RWPE2 (cell line): Measurements from ENCODE around the gene FHOD3.

ENCODE experiments used
- ATAC-seq: fragments of 200-7000 bp; cut with Tn5 transposase; 3 replicates; pipeline ENCODE4 v1.9.1; 2021; ENCODE audit warnings: low read depth
- DNase-seq: peaks from one replicate; pipeline ENCODE4 v3.0.0-alpha.2; 2020; ENCODE audit warnings: low spot score
- H3K27ac ChIP-seq: fragments of 450-650 bp; 2 replicates; pipeline ENCODE4 v1.5.1; 2017; ENCODE audit warnings: mild to moderate bottlenecking; ENCODE audit not compliant: poor library complexity, severe bottlenecking
- H3K27me3 ChIP-seq: fragments of 250-450 bp; sonication (Bioruptor Pico); 2 replicates; pipeline ENCODE4 v1.5.1; 2021; ENCODE audit warnings: mild to moderate bottlenecking, moderate library complexity; ENCODE audit not compliant: insufficient read depth, poor library complexity, severe bottlenecking
- H3K36me3 ChIP-seq: fragments of 250-450 bp; sonication (Bioruptor Pico); 2 replicates; pipeline ENCODE4 v1.5.1; 2020; ENCODE audit warnings: low read depth, mild to moderate bottlenecking, moderate library complexity
- H3K4me1 ChIP-seq: fragments of 250-450 bp; sonication (Bioruptor Pico); 2 replicates; pipeline ENCODE4 v1.5.1; 2021; ENCODE audit warnings: mild to moderate bottlenecking, moderate library complexity; ENCODE audit not compliant: insufficient read depth, poor library complexity, severe bottlenecking
- H3K4me3 ChIP-seq: fragments of 250-450 bp; sonication (Bioruptor Pico); 2 replicates; pipeline ENCODE4 v1.5.1; 2021; ENCODE audit warnings: mild to moderate bottlenecking, moderate library complexity; ENCODE audit not compliant: severe bottlenecking
- H3K9me3 ChIP-seq: fragments of 250-450 bp; sonication (Bioruptor Pico); 2 replicates; pipeline ENCODE4 v1.5.1; 2021; ENCODE audit warnings: mild to moderate bottlenecking, moderate library complexity; ENCODE audit not compliant: severe bottlenecking
- CTCF ChIP-seq: fragments of 450-650 bp; IDR thresholded peaks from one replicate; pipeline ENCODE4 v1.5.1; 2017; ENCODE audit warnings: mild to moderate bottlenecking, moderate library complexity; ENCODE audit not compliant: poor library complexity, severe bottlenecking

The FHOD3 gene

GRCh38 chr18:36602071-36602470, 304.6 kb downstream of the FHOD3 start:
- Histone ChIP-seq H3K27me3 (no peaks in the 10 kb centered on the region), H3K27ac (no peak overlapping the region), H3K36me3 (peaks cover 3% of the 10 kb centered on the region; the same call in 1 of the 2 replicates), H3K9me3 (no peaks in the 10 kb centered on the region), H3K4me3 (no peak overlapping the region), H3K4me1 (no peaks in the 10 kb centered on the region)
- ATAC-seq (no peak), DNase-seq (no peak)
- no peak for TF ChIP-seq CTCF

GRCh38 chr18:36602620-36603019, 305.1 kb downstream of the FHOD3 start:
- TF ChIP-seq CTCF: no peak
- Histone ChIP-seq H3K4me3 (no peak overlapping the region), H3K4me1 (no peaks in the 10 kb centered on the region), H3K27ac (no peak overlapping the region), H3K36me3 (peaks cover 3% of the 10 kb centered on the region; the same call in 1 of the 2 replicates), H3K27me3 (no peaks in the 10 kb centered on the region), H3K9me3 (no peaks in the 10 kb centered on the region)
- DNase-seq: no peak
- ATAC-seq: no peak

- Histone ChIP-seq H3K9me3 (no peaks in the 10 kb centered on the region), H3K4me3 (no peak overlapping the region), H3K27me3 (no peaks in the 10 kb centered on the region), H3K36me3 (no peaks in the 10 kb centered on the region; the same call in 1 of the 2 replicates), H3K27ac (no peak overlapping the region), H3K4me1 (no peaks in the 10 kb centered on the region)
- TF ChIP-seq CTCF: no peak
- DNase-seq (no peak), ATAC-seq (no peak)
Measured at GRCh38 chr18:36608107-36608506, 310.6 kb downstream of the FHOD3 start.

GRCh38 chr18:36610258-36610657, 312.7 kb downstream of the FHOD3 start:
- Histone ChIP-seq H3K36me3 (no peaks in the 10 kb centered on the region; the same call in 1 of the 2 replicates), H3K27me3 (no peaks in the 10 kb centered on the region), H3K4me1 (no peaks in the 10 kb centered on the region), H3K9me3 (no peaks in the 10 kb centered on the region), H3K4me3 (no peak overlapping the region), H3K27ac (no peak overlapping the region)
- no peak for DNase-seq
- no peak for ATAC-seq
- TF ChIP-seq CTCF: no peak

- Histone ChIP-seq H3K27me3 (no peaks in the 10 kb centered on the region), H3K9me3 (no peaks in the 10 kb centered on the region), H3K4me3 (no peak overlapping the region), H3K4me1 (no peaks in the 10 kb centered on the region), H3K36me3 (no peaks in the 10 kb centered on the region; the same call in 1 of the 2 replicates), H3K27ac (no peak overlapping the region)
- ATAC-seq: no peak
- no peak for TF ChIP-seq CTCF
- no peak for DNase-seq
Measured at GRCh38 chr18:36610661-36611060, 313.1 kb downstream of the FHOD3 start.
